Measurements from ENCODE around the gene FBXO46. TPM values are rescaled to one million over a fixed set of nuclear protein-coding genes. Genes with fewer than 3 reads are reported as not detected.
"Not testable (repeated sequence)": the region's sequence is repeated elsewhere in the genome, so short reads cannot be mapped to it uniquely, and the experiment has no call there.

Gene FBXO46
- total and polyA plus RNA-seq, 2 of the 13 experiments (the other 11 are each of a cell fraction or from before 2014, with no cell fraction given), result 6.2 to 6.4 TPM

DNA sequence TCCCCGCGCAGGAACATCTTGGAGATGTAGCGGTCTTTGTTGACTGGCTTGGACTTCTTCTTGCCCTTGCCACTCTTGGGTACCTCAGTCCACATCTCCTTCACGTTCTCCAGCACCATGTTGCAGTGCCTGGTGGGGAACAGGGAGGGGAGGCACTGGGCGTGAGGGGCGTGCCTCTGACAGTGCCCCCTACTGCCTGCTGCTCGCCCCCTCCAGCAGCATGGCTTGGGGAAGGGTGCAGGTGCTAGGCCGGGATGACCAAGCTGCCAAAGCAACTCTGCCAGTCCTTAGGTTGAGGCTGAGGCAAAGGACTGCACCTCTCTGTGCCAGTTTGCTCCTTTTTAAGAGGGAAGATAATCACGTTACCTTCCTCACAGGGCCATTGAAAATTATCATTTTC lies 43.1 kb downstream of the FBXO46 start (continued):
- TF ChIP-seq, protein P1, sequence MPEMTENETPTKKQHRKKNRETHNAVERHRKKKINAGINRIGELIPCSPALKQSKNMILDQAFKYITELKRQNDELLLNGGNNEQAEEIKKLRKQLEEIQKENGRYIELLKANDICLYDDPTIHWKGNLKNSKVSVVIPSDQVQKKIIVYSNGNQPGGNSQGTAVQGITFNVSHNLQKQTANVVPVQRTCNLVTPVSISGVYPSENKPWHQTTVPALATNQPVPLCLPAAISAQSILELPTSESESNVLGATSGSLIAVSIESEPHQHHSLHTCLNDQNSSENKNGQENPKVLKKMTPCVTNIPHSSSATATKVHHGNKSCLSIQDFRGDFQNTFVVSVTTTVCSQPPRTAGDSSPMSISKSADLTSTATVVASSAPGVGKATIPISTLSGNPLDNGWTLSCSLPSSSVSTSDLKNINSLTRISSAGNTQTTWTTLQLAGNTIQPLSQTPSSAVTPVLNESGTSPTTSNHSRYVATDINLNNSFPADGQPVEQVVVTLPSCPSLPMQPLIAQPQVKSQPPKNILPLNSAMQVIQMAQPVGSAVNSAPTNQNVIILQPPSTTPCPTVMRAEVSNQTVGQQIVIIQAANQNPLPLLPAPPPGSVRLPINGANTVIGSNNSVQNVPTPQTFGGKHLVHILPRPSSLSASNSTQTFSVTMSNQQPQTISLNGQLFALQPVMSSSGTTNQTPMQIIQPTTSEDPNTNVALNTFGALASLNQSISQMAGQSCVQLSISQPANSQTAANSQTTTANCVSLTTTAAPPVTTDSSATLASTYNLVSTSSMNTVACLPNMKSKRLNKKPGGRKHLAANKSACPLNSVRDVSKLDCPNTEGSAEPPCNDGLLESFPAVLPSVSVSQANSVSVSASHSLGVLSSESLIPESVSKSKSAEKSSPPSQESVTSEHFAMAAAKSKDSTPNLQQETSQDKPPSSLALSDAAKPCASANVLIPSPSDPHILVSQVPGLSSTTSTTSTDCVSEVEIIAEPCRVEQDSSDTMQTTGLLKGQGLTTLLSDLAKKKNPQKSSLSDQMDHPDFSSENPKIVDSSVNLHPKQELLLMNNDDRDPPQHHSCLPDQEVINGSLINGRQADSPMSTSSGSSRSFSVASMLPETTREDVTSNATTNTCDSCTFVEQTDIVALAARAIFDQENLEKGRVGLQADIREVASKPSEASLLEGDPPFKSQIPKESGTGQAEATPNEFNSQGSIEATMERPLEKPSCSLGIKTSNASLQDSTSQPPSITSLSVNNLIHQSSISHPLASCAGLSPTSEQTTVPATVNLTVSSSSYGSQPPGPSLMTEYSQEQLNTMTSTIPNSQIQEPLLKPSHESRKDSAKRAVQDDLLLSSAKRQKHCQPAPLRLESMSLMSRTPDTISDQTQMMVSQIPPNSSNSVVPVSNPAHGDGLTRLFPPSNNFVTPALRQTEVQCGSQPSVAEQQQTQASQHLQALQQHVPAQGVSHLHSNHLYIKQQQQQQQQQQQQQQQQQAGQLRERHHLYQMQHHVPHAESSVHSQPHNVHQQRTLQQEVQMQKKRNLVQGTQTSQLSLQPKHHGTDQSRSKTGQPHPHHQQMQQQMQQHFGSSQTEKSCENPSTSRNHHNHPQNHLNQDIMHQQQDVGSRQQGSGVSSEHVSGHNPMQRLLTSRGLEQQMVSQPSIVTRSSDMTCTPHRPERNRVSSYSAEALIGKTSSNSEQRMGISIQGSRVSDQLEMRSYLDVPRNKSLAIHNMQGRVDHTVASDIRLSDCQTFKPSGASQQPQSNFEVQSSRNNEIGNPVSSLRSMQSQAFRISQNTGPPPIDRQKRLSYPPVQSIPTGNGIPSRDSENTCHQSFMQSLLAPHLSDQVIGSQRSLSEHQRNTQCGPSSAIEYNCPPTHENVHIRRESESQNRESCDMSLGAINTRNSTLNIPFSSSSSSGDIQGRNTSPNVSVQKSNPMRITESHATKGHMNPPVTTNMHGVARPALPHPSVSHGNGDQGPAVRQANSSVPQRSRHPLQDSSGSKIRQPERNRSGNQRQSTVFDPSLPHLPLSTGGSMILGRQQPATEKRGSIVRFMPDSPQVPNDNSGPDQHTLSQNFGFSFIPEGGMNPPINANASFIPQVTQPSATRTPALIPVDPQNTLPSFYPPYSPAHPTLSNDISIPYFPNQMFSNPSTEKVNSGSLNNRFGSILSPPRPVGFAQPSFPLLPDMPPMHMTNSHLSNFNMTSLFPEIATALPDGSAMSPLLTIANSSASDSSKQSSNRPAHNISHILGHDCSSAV (CRISPR knock-in tag; IDR thresholded peaks at IDR 0.05; ENCODE audit: borderline replicate concordance), result no peak
- TF ChIP-seq ZNF83 (CRISPR knock-in tag; IDR thresholded peaks at IDR 0.05; ENCODE audit: borderline replicate concordance), result no peak
- no peak for TF ChIP-seq MBD4 (IDR thresholded peaks at IDR 0.05; ENCODE audit: borderline replicate concordance, low read length)
- TF ChIP-seq ZSCAN20 (CRISPR knock-in tag; IDR thresholded peaks at IDR 0.05; ENCODE audit: borderline replicate concordance), result no peak
- TF ChIP-seq ZNF777 (CRISPR knock-in tag; IDR thresholded peaks at IDR 0.05), result no peak
- peak; percentile 36 for TF ChIP-seq AGO2 (optimal IDR thresholded peaks at IDR 0.05; ENCODE audit: low read depth, low read length)
- TF ChIP-seq, protein P2, sequence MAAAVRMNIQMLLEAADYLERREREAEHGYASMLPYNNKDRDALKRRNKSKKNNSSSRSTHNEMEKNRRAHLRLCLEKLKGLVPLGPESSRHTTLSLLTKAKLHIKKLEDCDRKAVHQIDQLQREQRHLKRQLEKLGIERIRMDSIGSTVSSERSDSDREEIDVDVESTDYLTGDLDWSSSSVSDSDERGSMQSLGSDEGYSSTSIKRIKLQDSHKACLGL (CRISPR knock-in tag; IDR thresholded peaks at IDR 0.05), result no peak

DNA sequence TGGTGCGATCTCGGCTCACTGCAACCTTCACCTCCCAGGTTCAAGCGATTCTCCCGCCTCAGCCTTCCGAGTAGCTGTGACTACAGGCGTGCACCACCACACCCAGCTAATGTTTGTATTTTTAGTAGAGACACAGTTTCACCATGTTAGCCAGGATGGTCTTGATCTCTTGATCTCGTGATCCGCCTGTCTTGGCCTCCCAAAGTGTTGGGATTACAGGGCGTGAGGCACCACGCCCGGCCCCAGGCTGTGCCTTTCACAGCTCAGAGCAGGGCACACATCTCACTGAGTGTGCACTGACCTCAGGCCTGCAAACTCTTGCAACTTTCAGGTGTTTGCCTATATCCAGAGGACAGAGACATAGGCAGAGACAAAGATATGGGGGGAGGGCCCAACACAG lies 45.7 kb downstream of the FBXO46 start:
- H3K4me2 ChIP-seq (ENCODE audit: low read depth, low read length); ATAC-seq; H3K27me3 ChIP-seq (ENCODE audit: control insufficient read depth in 1 of 2, insufficient read depth in 2 of 2, low read length in 2 of 2); H3K9me3 ChIP-seq (ENCODE audit: low read length); intact Hi-C loops (cut with micrococcal nuclease; ENCODE audit: unreplicated experiment); in situ Hi-C loops (cut with HindIII; ENCODE audit: extremely low pct_ligation_motif_present, low pct_unique_long_range_greater_than_20kb); H3K9ac ChIP-seq (ENCODE audit: insufficient read depth, low read depth, low read length); H2AFZ ChIP-seq (ENCODE audit: low read length); CTCF ChIA-PET (ENCODE audit: low intra/inter-chr PET ratio, low total read pairs); FAIRE-seq; H3K79me2 ChIP-seq (ENCODE audit: insufficient read depth, low read length); H3K27ac ChIP-seq (ENCODE audit: extremely low read length, insufficient read depth, low read length); DNase-seq (ENCODE audit: low spot score); H3K4me3 ChIP-seq (replicated peaks in 1 of 3; ENCODE audit: insufficient read depth in 1 of 3, low read depth in 2 of 3, low read length in 3 of 3); BruUV-seq (replicated peaks); H4K20me1 ChIP-seq (ENCODE audit: insufficient read depth, low read length): not testable (repeated sequence)
- peaks cover 8 to 32% of the 10 kb centered on the region in 2 experiments for H3K36me3 ChIP-seq (replicated peaks in 1 of 2; ENCODE audit: control insufficient read depth in 1 of 2, insufficient read depth in 2 of 2, low read length in 2 of 2)
- POLR2A ChIA-PET, result interaction anchor here (0.6 kb wide), 2 partner anchors 14 to 41 kb away, joined by 3 read pairs; no protein-coding TSS in a partner anchor
- 81% methylated on average over 11 of the region's 11 CpGs for WGBS (ENCODE audit: low lambda C conversion rate)
- peaks cover 10% of the 10 kb centered on the region; the same call in 1 of the 2 replicates for H3K4me1 ChIP-seq (ENCODE audit: insufficient read depth, low read length)
